Stomach smooth muscle (tissue), 2 donors: ENCODE results near the gene PDE4B.

ENCODE experiments used
- H3K27ac ChIP-seq: one replicate; pipeline ENCODE4 v1.7.0; 2013; ENCODE audit warnings: mild to moderate bottlenecking, low read length, inconsistent platforms
- H3K27me3 ChIP-seq, 2 donors: one replicate each; pipeline ENCODE4 v1.7.0; 2013; ENCODE audit warnings: low read length in 2 of 2; ENCODE audit not compliant: insufficient read depth in 2 of 2, control insufficient read depth in 1 of 2
- H3K36me3 ChIP-seq, 2 donors: one replicate each; pipeline ENCODE4 v1.7.0; 2013; ENCODE audit warnings: low read length in 2 of 2; ENCODE audit not compliant: control insufficient read depth in 2 of 2, insufficient read depth in 2 of 2
- H3K4me1 ChIP-seq: one replicate; pipeline ENCODE4 v1.7.0; 2013; ENCODE audit warnings: low read length; ENCODE audit not compliant: control insufficient read depth, insufficient read depth
- H3K4me3 ChIP-seq, 2 donors: one replicate each; pipeline ENCODE4 v1.7.0; 2013; ENCODE audit warnings: low read length in 2 of 2
- H3K9ac ChIP-seq, 2 donors: one replicate each; pipeline ENCODE4 v1.7.0; 2013; ENCODE audit warnings: low read length in 2 of 2, mild to moderate bottlenecking in 1 of 2
- H3K9me3 ChIP-seq, 2 donors: one replicate each; pipeline ENCODE4 v1.7.0; 2013; ENCODE audit warnings: low read length in 2 of 2; ENCODE audit not compliant: control insufficient read depth in 2 of 2
- donor health status: healthy.
- donor health status: Pancreatic carcinoma.

Gene PDE4B

DNA sequence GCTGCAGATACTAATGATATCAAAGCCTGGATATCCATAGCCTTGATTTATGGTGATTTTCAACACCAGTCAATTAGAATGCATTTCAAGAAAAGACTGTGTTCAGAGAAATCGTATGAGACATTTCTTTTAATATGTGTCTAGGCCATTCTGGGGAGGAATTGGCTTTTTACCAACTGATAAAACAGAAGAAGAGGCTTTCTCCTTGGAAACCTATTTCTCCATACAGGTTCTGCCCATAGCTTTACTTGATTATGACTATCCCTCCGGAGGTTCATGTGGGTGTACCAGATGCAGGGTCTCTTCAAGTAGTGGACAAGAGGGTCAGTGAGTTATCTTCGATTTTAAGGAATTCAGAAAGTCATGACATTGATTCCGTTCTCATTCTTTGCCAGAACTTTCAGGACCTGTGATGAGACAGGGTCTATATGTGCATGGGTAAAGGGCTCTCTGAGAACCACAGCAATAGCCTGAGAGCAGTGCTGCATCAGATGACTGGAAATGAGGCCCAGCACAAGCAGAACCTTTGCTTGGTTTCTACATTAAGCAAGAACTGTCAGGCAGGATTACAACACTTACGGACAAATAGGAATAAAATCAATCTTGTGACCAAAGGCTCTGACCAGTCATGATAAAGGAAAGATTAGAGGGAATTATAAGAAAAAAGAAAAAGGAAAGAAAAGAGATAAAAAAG is 477.6 kb downstream of the PDE4B start:
- no peak overlapping the region for H3K4me3 ChIP-seq
- no peaks in the 10 kb centered on the region for H3K27me3 ChIP-seq
- peaks cover 15% of the 10 kb centered on the region for H3K4me1 ChIP-seq
- H3K27ac ChIP-seq, result no peak overlapping the region
- no peaks in the 10 kb centered on the region for H3K9me3 ChIP-seq
- H3K36me3 ChIP-seq, result no peaks in the 10 kb centered on the region
- H3K9ac ChIP-seq, result no peak overlapping the region

DNA sequence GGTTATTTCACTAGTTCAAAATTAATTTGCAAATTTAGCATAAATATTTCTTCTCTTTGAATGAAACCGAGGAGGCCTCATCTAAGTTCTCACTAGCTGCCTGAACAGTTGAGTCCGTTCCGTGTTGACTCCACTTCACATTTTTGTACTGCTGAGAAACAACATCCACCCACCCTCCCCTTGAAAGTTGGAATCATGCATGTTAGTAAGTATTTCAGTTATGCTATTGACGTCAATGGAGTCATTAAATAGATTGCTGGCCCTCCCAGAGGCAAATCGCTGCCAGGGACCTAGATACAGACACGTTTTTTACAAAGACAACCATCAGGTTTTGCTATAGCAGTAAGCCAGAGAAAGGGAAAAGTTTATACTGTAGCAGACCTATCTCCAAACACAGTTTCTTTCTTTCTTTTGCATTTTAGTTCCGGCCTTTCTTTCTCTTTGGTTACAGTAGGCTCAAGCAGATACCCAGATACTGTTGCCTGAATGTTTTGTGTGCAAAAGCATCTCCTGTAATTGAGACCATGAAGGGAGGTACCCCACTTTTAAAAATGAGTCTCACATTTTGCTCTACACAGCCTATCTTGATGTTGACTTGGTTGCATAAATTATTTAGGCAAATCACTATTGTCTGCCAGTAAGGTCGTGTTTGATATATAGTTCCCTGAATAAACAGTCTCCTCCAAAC is 478.7 kb downstream of the PDE4B start:
- Histone ChIP-seq H3K4me3 (peak overlapping the region; percentile 29 to 44), H3K36me3 (no peaks in the 10 kb centered on the region), H3K27ac (peak overlapping the region; percentile 86), H3K27me3 (no peaks in the 10 kb centered on the region), H3K4me1 (peaks cover 15% of the 10 kb centered on the region), H3K9me3 (no peaks in the 10 kb centered on the region), H3K9ac (peak overlapping the region; percentile 42 to 55)

DNA sequence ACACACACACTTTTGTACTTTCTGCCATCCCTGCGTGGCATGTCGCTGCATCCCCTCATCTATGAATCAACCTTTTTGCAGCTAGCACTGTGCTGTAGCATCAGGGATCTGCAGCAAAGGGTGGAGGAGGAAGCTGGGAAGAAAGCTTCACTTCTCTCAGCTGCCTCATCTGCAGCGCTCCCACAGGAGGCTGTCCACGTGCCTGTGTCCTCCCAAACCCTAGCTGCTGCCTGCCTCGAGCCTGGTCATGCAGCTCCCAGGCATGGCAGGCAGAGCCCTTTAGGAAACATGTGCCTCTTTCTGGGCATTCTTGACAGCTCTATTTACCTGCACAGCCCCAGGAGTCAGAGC is 479.2 kb downstream of the PDE4B start:
- Histone ChIP-seq H3K27me3 (no peaks in the 10 kb centered on the region), H3K4me3 (peak overlapping the region; percentile 29 to 44), H3K9me3 (no peaks in the 10 kb centered on the region), H3K9ac (peak overlapping the region; percentile 42 to 55), H3K36me3 (no peaks in the 10 kb centered on the region), H3K4me1 (peaks cover 15% of the 10 kb centered on the region), H3K27ac (peak overlapping the region; percentile 86)

DNA sequence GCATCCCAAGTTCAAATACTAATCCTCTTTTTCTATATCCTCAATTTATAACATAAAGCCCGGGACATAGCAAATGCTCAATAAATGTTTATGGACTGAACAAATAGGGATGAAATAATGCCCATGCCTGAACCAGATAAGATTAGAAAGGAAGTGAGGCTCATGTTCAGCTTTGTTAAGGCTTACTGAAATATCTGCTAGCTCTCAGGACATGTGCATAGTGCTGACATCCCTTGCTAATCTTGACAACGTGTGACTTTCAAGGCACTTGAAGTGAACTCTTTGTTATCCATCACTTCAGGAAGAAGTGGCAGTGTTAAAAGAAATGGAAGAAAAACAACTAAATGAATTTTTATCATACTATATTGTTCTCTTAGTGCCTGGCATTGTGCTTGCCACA is 481.0 kb downstream of the PDE4B start:
- Histone ChIP-seq H3K4me1 (peaks cover 15% of the 10 kb centered on the region), H3K27ac (no peak overlapping the region)

DNA sequence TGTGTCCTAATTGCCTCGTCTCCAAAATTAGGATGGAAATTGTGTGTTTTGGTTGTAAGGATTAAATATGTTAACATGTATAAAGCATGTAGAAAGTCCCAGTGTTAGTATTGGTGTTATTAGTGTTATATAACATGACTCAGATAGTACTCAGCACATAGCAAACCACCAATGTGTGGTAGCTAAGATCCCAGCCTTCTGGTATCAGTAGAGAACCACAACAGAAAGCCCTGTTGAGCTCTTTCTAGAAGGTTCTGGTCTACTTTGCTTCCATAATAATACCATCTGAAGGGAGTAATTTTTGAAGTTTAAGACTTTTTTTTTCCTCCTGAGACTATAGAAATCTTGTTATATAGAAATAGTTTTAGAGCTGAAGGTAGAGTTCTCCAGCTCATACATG is 481.9 kb downstream of the PDE4B start:
- no peaks in the 10 kb centered on the region for H3K27me3 ChIP-seq
- no peak overlapping the region for H3K9ac ChIP-seq
- no peaks in the 10 kb centered on the region for H3K36me3 ChIP-seq
- no peak overlapping the region for H3K4me3 ChIP-seq
- H3K9me3 ChIP-seq, result no peaks in the 10 kb centered on the region
- H3K27ac ChIP-seq, result no peak overlapping the region
- peaks cover 15% of the 10 kb centered on the region for H3K4me1 ChIP-seq

More for the DNA sequence above, 481.0 kb downstream of the PDE4B start:
- no peak overlapping the region for H3K4me3 ChIP-seq
- H3K9me3 ChIP-seq, result no peaks in the 10 kb centered on the region
- no peaks in the 10 kb centered on the region for H3K36me3 ChIP-seq
- H3K9ac ChIP-seq, result no peak overlapping the region
- no peaks in the 10 kb centered on the region for H3K27me3 ChIP-seq

DNA sequence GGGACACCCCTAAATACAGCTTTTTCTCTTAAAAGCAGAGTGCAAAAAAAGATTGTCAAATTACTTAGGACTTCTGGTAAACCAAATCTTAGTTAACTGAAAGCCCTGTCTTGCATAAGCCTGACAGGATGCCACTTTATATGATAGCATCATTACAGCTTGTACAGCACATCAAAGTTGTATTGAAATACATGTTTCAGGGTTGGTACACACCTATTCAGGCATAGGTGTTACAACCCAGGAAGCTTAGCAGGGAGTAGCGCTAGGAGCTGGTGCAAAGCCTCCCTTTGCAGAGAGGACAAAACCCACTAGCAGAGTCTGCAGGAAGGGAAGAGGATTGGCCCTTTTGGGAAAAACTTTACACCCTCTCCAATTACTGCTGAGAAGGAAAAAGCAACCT is 482.4 kb downstream of the PDE4B start:
- no peak overlapping the region for H3K4me3 ChIP-seq
- no peak overlapping the region for H3K27ac ChIP-seq
- no peaks in the 10 kb centered on the region for H3K36me3 ChIP-seq
- no peaks in the 10 kb centered on the region for H3K27me3 ChIP-seq
- peaks cover 15% of the 10 kb centered on the region for H3K4me1 ChIP-seq
- H3K9me3 ChIP-seq, result no peaks in the 10 kb centered on the region
- H3K9ac ChIP-seq, result no peak overlapping the region

DNA sequence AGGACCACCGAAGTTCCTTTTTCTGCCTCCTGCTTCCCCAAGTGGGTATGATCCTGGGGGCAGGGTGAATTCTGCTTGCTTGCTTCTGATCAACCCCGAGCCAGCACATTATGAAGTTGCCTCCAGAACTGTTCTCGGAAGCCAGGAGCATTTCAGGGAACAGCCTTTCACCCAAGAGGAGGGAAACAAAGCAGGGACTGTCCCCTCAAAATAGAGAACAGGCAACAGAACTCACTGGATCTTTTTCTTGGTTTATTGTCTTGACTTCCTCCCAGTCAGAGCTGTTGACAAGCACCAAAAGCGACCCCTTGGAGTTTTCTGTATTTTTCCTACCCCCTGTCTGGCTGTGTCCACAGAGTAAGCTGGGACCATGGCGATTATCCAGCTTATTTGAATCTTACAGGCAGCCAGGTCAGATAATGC is 482.9 kb downstream of the PDE4B start:
- H3K4me3 ChIP-seq, result no peak overlapping the region
- no peaks in the 10 kb centered on the region for H3K9me3 ChIP-seq
- no peaks in the 10 kb centered on the region for H3K36me3 ChIP-seq
- H3K27ac ChIP-seq, result no peak overlapping the region
- H3K4me1 ChIP-seq, result peaks cover 11% of the 10 kb centered on the region
- H3K9ac ChIP-seq, result no peak overlapping the region
- no peaks in the 10 kb centered on the region for H3K27me3 ChIP-seq

DNA sequence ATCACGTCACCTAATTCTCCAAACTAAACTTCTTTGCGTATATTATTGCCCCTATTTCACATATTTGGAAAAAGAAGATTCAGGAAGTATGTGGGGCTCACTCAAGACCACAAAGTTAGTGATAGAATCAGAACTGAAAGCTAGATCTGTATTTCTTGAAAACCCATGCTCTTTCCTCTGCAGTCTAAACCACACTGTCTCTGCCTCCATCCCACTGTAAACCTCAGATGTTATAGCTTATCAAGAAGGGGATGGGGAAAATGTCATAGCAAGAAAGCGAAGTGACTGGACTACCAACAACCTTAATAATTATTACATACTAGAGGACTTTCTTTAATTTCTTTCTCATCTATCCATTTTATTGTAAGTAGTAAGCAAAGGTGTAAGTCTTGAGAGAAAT is 483.5 kb downstream of the PDE4B start:
- Histone ChIP-seq H3K9ac (no peak overlapping the region), H3K4me3 (no peak overlapping the region), H3K4me1 (peaks cover 11% of the 10 kb centered on the region)

DNA sequence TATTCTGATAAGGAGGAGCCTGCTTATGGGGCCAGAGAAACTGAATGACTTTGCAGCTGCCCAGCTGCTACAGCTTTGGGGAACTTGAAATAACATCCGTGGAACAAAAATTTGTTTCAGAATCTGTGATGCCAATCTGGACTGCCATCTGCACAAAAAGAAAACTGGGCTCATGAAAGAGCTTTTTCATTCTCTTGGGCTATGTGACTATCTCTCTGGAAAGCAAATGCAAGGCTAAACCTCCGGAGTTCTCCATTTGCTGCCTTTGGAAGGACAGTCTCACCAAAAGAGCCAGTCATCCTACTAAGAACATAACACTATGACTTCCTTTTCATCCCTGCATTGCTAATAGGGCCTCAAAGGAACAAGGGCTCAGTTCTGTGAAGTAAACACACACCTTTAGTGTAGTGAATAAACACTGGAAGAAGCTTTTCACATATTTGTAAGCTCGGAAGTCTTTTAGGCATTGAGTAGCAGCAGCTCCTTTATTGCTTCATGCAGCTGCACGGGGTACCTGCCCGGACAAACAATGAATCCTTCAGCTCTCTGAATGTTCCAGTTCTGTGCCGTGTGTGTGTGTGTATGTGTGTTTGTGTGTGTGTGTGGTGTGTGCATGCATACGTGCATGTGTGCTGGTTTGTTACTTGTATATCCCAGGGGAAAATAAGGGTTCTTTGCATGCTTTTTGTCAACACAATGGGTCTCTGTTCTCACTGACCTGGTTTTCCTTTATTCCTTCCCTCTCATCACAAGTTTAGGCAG is 485.7 kb downstream of the PDE4B start:
- H3K27ac ChIP-seq, result no peak overlapping the region
- no peaks in the 10 kb centered on the region for H3K36me3 ChIP-seq
- H3K27me3 ChIP-seq, result no peaks in the 10 kb centered on the region
- H3K4me1 ChIP-seq, result peaks cover 2% of the 10 kb centered on the region
- H3K4me3 ChIP-seq, result peak overlapping the region in 1 of 2 donors; percentile 8
- no peaks in the 10 kb centered on the region for H3K9me3 ChIP-seq
- no peak overlapping the region for H3K9ac ChIP-seq

More for the DNA sequence above, 483.5 kb downstream of the PDE4B start:
- Histone ChIP-seq H3K27me3 (no peaks in the 10 kb centered on the region), H3K9me3 (no peaks in the 10 kb centered on the region), H3K36me3 (no peaks in the 10 kb centered on the region), H3K27ac (no peak overlapping the region)

DNA sequence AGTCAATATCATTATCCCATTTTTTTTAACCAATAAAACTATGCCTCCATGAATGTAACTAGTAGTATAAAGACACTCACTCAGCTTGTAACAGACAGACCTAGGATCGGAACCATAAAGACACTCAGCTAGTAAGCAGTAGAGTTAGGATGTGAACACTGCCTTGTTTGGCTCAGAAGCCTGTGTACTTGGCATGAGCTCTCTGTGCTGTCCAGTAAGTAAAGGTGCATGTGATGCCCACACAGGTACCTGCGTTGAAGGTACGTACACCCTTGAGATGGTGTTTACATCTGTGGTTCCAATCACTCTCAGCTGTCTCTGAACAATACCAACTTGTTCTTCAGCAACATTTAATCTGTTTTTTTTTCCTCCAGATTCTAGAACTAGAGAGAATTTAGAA is 489.1 kb downstream of the PDE4B start:
- H3K4me3 ChIP-seq, result no peak overlapping the region
- H3K36me3 ChIP-seq, result no peaks in the 10 kb centered on the region
- no peak overlapping the region for H3K27ac ChIP-seq
- no peaks in the 10 kb centered on the region for H3K27me3 ChIP-seq
- no peak overlapping the region for H3K9ac ChIP-seq
- no peaks in the 10 kb centered on the region for H3K9me3 ChIP-seq
- H3K4me1 ChIP-seq, result peaks cover 2% of the 10 kb centered on the region
